Left ventricle myocardium superior (tissue), 1 donor: ENCODE measurements around the gene TBC1D10B. TPM values are rescaled to one million over a fixed set of nuclear protein-coding genes. Genes with fewer than 3 reads are reported as not detected.
"Not testable (repeated sequence)": the region's sequence is repeated elsewhere in the genome, so short reads cannot be mapped to it uniquely, and the experiment has no call there.

Experiments
- ATAC-seq: fragments of 200-7000 bp; cut with Tn5 transposase; one replicate; pipeline ENCODE4 v1.9.1; 2020; ENCODE audit warnings: mild to moderate bottlenecking, moderate library complexity
- DNase-seq: peaks from one replicate; pipeline ENCODE4 v3.0.0-alpha.2; 2020
- intact Hi-C: fragments of 100-400 bp; cut with micrococcal nuclease; formaldehyde crosslinking; loops from one replicate; pipeline ENCODE4 v1.11.0; 2022
- total RNA-seq: library from RNA; stranded (reverse); fragmentation: NEBNext Ultra II Directional; extraction: Animal tissue kit (Norgen Biotek cat#: 25700); gene quantifications from one replicate; pipeline ENCODE4 v1.2.1, GENCODE V29; 2021
- donor health status: DM: no; HTN: yes; CAD: no; lungs with severe emphysema.

TBC1D10B gene
- total RNA-seq, 1 donor from 2014 or later: 26.4 TPM

DNA sequence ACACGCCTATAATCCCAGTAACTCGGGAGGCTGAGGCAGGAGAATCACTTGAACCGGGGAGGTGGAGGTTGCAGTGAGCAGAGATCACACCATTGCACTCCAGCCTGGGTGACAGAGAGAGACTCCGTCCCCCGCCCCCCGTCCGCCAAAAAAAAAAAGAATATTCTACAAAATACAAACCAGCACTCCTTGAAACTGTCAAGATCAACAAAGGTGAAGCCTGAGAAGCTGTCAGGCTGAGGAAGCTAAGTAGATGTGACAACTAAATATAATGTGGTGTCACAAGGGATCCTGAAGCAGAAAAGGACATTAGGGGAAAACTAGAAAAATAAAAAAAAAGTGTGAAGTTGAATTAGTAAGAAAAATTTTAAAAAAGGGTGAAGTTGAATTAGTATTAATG is 21.4 kb downstream of the TBC1D10B start:
- ATAC-seq (no peak), DNase-seq (no peak)
- intact Hi-C loops: no loop called here

- DNase-seq (no peak), ATAC-seq (no peak)
- intact Hi-C loops: no loop called here
Measured at GRCh38 chr16:30348113-30348512, 22.2 kb downstream of the TBC1D10B start.

- DNase-seq: no peak
- intact Hi-C loops: no loop called here
- no peak for ATAC-seq
Measured at GRCh38 chr16:30346286-30346685, 24.0 kb downstream of the TBC1D10B start.

- intact Hi-C loops, ATAC-seq, DNase-seq: not testable (repeated sequence)
Measured at GRCh38 chr16:30343491-30343820, 26.8 kb downstream of the TBC1D10B start.

DNA sequence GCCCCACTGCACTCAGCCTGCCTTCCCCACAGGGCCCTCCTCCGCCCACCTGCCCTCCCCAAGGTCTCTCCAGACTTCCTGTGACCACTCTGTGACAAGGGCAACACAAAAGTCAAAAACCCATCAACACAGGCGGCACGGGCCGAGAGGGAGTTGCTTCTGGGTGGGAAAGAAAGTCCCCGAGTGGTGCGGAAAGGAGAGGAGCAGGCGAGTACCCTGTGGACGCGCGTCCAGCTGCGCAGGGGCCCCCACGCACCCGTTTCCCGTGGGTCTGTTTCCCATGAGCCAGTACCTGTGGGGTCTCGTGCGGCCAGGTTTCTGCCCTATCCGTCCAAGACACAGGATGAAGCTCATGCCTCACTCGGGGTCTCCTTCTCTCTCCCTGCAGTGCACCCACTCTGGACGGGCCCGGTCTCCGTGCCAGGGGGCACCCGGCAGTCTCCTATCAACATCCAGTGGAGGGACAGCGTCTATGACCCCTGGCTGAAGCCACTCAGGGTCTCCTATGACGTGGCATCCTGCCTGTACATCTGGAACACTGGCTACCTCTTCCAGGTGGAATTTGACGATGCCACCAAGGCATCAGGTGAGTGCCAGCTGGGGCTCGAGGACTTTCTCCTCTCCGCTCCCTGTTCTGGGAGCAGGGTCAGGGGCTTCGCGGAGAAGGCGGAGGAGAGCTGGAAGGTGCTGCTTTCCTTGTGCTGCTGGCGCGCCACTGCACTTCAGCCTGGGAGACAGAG is 27.4 kb downstream of the TBC1D10B start:
- intact Hi-C loops: no loop called here
- no peak for ATAC-seq
- DNase-seq: no peak

DNA sequence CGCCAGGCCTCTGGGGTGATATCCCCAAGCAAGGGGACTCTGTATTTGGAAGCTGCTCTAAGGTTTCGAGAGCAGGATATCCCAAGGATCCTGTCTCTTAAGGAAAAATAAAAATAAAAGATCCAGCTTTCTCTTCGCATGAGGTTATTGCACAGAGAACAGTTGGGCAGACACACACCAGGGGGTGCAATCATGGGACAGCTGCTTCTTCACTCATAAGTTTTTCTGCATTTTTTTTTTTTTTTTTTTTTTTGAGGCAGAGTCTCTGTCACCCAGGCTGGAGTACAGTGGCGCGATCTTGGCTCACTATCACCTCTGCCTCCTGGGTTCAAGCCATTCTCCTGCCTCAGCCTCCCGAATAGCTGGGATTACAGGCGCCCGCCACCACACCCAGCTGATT is 28.3 kb downstream of the TBC1D10B start:
- intact Hi-C loops, ATAC-seq, DNase-seq: not testable (repeated sequence)

- intact Hi-C loops: no loop called here
- no peak for ATAC-seq
- no peak for DNase-seq
Measured at GRCh38 chr16:30340621-30341020, 29.7 kb downstream of the TBC1D10B start.

DNA sequence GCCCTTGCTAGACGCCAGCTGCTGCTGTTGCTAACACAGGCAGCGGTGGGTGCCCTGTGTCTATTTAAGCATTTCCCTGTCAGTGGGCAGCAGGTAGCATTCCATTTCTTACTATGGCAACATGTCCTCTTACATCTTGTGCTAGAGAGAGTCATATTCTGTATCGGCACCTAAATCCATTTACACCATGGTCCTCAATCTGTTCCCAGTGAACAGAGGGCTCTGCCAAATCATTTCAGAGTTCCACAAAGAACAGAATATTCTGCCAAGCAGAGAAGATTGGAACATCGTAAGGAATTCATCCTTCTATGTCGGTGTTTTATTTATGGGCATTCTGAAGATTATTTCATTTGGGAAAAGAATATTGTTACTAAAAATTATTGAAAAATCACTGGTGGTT is 31.6 kb downstream of the TBC1D10B start:
- DNase-seq, intact Hi-C loops, ATAC-seq: not testable (repeated sequence)

DNA sequence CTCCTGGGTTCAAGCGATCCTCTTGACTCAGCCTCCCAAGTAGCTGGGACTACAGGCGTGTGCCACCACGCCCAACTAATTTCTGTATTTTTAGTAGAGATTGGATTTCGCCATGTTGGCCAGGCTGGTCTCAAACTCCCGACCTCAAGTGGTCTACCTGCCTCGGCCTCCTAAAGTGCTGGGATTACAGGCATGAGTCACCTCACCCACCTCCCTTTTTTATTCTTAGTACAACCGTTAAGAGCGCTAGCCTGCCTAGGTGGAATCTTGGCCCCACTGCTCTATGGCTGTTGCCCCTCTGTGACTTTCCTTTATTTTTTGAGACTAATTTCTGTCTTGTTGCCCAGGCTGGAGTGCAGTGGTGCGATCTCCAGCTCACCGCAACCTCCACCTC is 32.3 kb downstream of the TBC1D10B start:
- not testable (repeated sequence) for DNase-seq

DNA sequence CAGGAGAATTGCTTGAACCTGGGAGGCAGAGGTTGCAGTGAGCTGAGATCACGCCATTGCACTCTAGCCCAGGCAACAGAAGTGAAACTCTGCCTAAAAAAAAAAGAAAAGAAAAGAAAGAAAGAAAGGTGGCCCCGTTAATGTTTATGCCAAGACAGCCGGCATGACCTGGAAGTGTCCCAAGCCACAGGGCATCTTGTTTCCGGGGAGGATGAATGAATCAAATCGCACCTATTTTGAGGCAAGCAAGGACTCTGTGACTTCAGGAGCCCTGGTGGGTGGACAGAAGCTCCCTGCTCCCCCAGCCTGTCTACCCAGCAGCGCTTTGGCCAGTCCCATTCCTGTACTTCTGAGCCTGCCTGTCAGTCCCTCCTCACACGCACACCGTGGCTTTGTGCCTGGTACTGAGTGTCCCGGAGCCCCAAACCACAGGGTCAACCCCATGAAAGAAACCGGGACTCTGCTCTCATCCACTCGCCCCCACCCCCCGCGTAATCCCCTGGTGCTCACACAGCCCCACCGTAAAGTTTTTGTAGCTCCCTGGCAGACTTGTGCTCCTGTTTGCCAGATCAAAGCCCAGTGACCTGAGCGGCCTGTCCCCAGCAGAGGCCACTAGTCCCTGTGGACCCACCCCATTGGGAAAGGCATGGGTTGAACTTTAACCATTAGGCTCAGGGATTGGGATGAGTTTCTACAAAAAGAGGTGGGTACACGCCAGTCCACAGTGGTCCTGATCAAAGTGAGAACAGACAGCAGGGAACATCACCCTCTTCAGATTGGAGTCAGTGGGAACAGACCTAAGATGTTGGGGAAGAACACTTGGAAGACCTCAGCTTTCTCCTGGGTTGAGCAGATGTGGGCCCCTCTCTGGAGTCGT is 34.5 kb downstream of the TBC1D10B start:
- intact Hi-C loops: no loop called here
- DNase-seq: no peak

More for the DNA sequence above, 32.3 kb downstream of the TBC1D10B start:
- ATAC-seq, intact Hi-C loops: not testable (repeated sequence)

GRCh38 chr16:30335028-30335597 is 35.2 kb downstream of the TBC1D10B start:
- intact Hi-C loops: not testable (repeated sequence)
- ATAC-seq (peak; percentile 95), DNase-seq (peak; percentile 95)

More for the DNA sequence above, 34.5 kb downstream of the TBC1D10B start:
- peak; percentile 11 for ATAC-seq

GRCh38 chr16:30334473-30334989 is 35.8 kb downstream of the TBC1D10B start:
- peak; percentile 91 for DNase-seq
- ATAC-seq: peak; percentile 97
- intact Hi-C loops: not testable (repeated sequence)

DNA sequence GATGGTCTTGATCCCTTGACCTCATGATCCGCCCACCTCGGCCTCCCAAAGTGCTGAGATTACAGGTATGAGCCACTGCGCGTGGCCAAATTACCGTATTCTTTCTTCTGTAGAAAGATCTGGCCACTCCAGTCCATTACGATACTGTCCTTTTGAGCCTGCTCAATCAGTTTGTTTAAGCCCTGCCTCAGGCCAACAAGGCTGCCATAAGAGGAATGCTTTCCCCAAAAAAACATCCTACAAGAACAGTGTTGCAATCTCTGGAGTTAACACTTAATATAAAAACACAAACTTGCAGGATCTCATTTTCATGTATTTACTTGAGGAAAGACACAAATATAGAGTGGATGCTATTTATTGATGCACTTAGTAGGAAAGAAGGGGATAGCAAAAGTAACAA is 46.1 kb downstream of the TBC1D10B start:
- ATAC-seq, DNase-seq, intact Hi-C loops: not testable (repeated sequence)

GRCh38 chr16:30318647-30319046 is 51.6 kb downstream of the TBC1D10B start:
- ATAC-seq, DNase-seq, intact Hi-C loops: not testable (repeated sequence)

- DNase-seq, intact Hi-C loops, ATAC-seq: not testable (repeated sequence)
Measured at GRCh38 chr16:30310937-30311336, 59.4 kb downstream of the TBC1D10B start.

- ATAC-seq, DNase-seq, intact Hi-C loops: not testable (repeated sequence)
Measured at GRCh38 chr16:30309255-30309654, 61.0 kb downstream of the TBC1D10B start.
